ENCODE data around the gene EIF4H.

DNA sequence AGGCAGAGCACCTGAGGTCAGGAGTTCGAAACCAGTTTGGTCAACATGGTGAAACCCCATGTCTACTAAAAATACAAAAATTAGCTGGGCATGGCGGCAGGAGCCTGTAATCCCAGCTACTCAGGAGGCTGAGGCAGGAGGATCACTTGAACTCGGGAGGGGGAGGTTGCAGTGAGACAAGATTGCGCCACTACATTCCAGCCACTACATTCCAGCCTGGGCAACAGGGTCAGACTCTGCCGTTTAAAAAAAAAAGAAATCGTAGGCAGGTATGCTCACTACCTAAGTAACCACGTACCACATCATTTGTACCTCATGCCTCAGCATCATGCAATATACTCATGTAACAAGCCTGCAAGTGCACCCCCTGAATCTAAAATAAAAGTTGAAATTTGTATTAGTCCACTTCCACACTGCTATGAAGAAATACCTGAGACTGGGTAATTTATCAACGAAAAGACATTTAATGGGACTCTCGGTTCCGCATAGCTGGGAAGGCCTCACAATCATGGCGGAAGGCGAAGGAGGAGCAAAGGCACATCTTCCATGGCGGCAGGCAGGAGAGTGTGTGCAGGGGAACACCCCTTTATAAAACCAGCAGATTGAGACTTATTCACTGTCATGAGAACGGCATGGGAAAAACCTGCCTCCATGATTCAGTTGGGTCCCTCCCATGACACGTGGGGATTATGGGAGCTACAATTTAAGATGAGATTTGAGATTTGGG, 8.1 kb upstream of the EIF4H start:
- TF ChIP-seq, protein P1, sequence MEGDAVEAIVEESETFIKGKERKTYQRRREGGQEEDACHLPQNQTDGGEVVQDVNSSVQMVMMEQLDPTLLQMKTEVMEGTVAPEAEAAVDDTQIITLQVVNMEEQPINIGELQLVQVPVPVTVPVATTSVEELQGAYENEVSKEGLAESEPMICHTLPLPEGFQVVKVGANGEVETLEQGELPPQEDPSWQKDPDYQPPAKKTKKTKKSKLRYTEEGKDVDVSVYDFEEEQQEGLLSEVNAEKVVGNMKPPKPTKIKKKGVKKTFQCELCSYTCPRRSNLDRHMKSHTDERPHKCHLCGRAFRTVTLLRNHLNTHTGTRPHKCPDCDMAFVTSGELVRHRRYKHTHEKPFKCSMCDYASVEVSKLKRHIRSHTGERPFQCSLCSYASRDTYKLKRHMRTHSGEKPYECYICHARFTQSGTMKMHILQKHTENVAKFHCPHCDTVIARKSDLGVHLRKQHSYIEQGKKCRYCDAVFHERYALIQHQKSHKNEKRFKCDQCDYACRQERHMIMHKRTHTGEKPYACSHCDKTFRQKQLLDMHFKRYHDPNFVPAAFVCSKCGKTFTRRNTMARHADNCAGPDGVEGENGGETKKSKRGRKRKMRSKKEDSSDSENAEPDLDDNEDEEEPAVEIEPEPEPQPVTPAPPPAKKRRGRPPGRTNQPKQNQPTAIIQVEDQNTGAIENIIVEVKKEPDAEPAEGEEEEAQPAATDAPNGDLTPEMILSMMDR (IDR thresholded peaks at IDR 0.05): no peak
- TF ChIP-seq EZH2 (IDR thresholded peaks at IDR 0.05; ENCODE audit: borderline replicate concordance, insufficient read depth, low read depth, low read length, poor library complexity, severe bottlenecking): no peak

All from B cell (primary cell).